ENCODE results near the gene FEZF1. TPM values are rescaled to one million over a fixed set of nuclear protein-coding genes. Genes with fewer than 3 reads are reported as not detected.

The FEZF1 gene
- total and polyA plus RNA-seq, 4 donors: 0.04 to 0.18 TPM; not detected in 2

DNA sequence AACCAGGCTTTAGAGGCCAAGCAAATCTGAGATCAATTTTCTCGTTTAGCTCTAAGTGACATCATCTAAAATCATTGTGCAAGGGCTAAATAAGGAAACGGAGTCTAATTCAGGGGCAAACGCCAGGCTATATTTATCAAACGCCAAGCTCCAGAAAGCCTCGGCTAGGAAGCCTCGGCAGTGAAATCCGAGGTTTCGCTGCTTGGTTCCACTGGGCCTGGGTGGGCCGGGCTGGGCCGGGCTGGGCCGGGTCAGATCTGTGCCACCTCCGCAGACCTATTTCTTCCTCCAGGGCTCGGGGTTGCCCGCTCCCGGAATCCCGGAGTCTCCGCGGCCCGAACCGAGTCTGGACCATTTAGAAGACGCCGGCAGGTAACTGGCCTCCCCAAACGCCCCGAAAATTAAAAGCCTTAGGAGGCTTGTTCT, 459 bp upstream of the FEZF1 start:
- TF ChIP-seq, protein P1, sequence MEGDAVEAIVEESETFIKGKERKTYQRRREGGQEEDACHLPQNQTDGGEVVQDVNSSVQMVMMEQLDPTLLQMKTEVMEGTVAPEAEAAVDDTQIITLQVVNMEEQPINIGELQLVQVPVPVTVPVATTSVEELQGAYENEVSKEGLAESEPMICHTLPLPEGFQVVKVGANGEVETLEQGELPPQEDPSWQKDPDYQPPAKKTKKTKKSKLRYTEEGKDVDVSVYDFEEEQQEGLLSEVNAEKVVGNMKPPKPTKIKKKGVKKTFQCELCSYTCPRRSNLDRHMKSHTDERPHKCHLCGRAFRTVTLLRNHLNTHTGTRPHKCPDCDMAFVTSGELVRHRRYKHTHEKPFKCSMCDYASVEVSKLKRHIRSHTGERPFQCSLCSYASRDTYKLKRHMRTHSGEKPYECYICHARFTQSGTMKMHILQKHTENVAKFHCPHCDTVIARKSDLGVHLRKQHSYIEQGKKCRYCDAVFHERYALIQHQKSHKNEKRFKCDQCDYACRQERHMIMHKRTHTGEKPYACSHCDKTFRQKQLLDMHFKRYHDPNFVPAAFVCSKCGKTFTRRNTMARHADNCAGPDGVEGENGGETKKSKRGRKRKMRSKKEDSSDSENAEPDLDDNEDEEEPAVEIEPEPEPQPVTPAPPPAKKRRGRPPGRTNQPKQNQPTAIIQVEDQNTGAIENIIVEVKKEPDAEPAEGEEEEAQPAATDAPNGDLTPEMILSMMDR (IDR thresholded peaks at IDR 0.05; ENCODE audit: control extremely low read depth, extremely low read depth): no peak
- no peaks in the 10 kb centered on the region for H3K36me3 ChIP-seq (ENCODE audit: control insufficient read depth in 4 of 4, insufficient read depth in 4 of 4, low read length in 4 of 4)
- peaks cover 0 to 16% (median 0%) of the 10 kb centered on the region in 4 donors for H3K9me3 ChIP-seq (ENCODE audit: control insufficient read depth in 4 of 4, insufficient read depth in 3 of 4, low read length in 3 of 4)
- peak in 1 of 3 donors; percentile 31 for DNase-seq
- 2 to 3% methylated on average over 24 of the region's 24 CpGs for WGBS, 2 donors
- H3K27me3 ChIP-seq (ENCODE audit: control insufficient read depth in 3 of 3, insufficient read depth in 3 of 3, low read length in 2 of 3): peaks cover 6 to 97% (median 92%) of the 10 kb centered on the region in 3 donors
- H3K4me1 ChIP-seq (ENCODE audit: control insufficient read depth in 5 of 5, insufficient read depth in 5 of 5, low read length in 5 of 5): peaks cover 0 to 27% (median 12%) of the 10 kb centered on the region in 5 donors
- ATAC-seq (ENCODE audit: insufficient read depth, low FRiP score): no peak
- no peak overlapping the region for H3K9ac ChIP-seq (ENCODE audit: insufficient read depth in 1 of 2, low read length in 2 of 2)
- H3K4me3 ChIP-seq: no peak overlapping the region
- no peak overlapping the region for H3K27ac ChIP-seq (ENCODE audit: low read depth in 1 of 2, low read length in 1 of 2)

DNA sequence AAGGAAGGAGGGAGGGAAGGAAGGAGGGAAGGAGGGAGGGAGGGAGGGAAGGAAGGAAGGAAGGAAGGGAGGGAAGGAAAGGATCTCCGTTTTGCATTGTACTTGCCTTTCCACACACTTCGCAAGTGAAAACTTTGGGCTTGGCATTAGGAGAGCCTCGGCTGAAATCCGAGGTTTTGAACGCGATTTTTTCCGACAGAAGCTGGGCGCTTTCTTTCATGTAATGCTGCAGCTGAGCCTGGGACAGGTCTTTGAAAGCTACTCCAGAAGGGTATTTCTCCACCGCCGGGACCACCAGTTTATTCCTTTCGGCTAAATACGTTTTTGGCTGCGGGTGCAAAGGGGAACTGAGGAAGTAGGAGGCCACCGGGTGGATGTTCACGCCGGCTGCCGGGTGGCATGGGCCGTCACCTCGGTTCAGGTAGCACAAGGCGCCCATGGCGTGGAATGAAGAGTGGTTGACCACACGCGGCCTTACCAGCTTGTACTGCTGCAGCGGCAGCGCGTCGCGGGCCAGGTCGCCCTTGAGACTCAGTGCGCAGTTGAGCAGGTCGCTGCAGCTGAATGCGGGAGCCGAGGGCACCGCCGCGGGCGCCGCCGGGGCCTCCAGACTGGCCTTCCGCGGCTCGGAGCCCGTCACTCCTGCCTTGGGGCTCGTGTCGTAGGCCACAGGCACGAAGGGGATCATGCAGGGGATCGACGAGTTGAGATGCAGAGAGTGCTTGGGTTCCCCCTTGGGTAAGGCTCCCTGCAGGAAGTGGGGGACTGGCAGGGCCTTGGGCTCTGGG, 825 bp downstream of the FEZF1 start:
- peaks cover 6 to 97% (median 91%) of the 10 kb centered on the region in 3 donors for H3K27me3 ChIP-seq (ENCODE audit: control insufficient read depth in 3 of 3, insufficient read depth in 3 of 3, low read length in 2 of 3)
- H3K27ac ChIP-seq (ENCODE audit: low read depth in 1 of 2, low read length in 1 of 2): no peak overlapping the region
- DNase-seq (peak in 1 of 3 donors; percentile 25), ATAC-seq (ENCODE audit: insufficient read depth, low FRiP score) (no peak)
- H3K36me3 ChIP-seq (ENCODE audit: control insufficient read depth in 4 of 4, insufficient read depth in 4 of 4, low read length in 4 of 4): no peaks in the 10 kb centered on the region
- 3 to 7% methylated on average over 48 of the region's 48 CpGs for WGBS, 2 donors
- peaks cover 0 to 30% (median 14%) of the 10 kb centered on the region in 5 donors for H3K4me1 ChIP-seq (ENCODE audit: control insufficient read depth in 5 of 5, insufficient read depth in 5 of 5, low read length in 5 of 5)
- TF ChIP-seq, protein P1 (IDR thresholded peaks at IDR 0.05; ENCODE audit: control extremely low read depth, extremely low read depth): no peak
- no peak overlapping the region for H3K4me3 ChIP-seq
- H3K9me3 ChIP-seq (ENCODE audit: control insufficient read depth in 4 of 4, insufficient read depth in 3 of 4, low read length in 3 of 4): peaks cover 0 to 16% (median 0%) of the 10 kb centered on the region in 4 donors
- no peak overlapping the region for H3K9ac ChIP-seq (ENCODE audit: insufficient read depth in 1 of 2, low read length in 2 of 2)

DNA sequence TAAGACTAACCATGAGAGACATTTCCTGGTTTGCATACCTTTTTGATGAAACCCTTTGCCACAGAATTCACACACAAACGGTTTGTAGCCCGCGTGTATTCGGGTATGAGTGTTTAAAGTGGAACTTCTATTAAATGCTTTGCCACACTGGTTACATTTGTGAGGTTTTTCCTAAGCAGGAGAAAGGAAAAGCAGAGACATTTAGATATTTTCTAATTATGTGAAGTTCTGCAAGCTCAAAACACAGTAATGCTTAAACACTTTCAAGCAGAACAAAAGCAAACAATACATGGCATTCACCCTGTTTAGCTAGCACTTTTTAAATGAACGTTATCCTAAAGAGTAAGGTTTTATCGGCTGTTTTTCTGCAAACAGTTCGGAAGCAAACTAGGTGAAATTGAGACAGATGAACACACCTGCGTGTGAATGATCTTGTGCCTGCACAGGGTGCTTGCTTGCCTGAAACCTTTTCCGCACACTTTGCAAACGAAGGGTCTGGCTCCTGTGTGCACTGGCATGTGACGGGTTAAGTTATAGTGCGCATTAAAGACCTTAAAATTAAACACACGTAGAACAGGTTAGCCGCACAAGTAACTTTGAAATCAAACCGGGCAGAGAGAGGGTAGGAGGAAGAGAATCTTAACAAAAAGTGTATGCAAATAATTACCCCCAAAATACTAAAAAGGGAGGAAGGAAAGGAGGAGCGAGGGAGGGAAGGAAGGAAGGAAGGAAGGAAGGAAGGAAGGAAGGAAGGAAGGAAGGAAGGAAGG, 1.6 kb downstream of the FEZF1 start:
- Histone ChIP-seq H3K9ac (ENCODE audit: insufficient read depth in 1 of 2, low read length in 2 of 2) (no peak overlapping the region), H3K4me3 (no peak overlapping the region), H3K4me1 (ENCODE audit: control insufficient read depth in 5 of 5, insufficient read depth in 5 of 5, low read length in 5 of 5) (peaks cover 0 to 30% (median 14%) of the 10 kb centered on the region in 5 donors), H3K27ac (ENCODE audit: low read depth in 1 of 2, low read length in 1 of 2) (no peak overlapping the region), H3K27me3 (ENCODE audit: control insufficient read depth in 3 of 3, insufficient read depth in 3 of 3, low read length in 2 of 3) (peaks cover 8 to 97% (median 91%) of the 10 kb centered on the region in 3 donors), H3K36me3 (ENCODE audit: control insufficient read depth in 4 of 4, insufficient read depth in 4 of 4, low read length in 4 of 4) (no peaks in the 10 kb centered on the region), H3K9me3 (ENCODE audit: control insufficient read depth in 4 of 4, insufficient read depth in 3 of 4, low read length in 3 of 4) (peaks cover 0 to 16% (median 0%) of the 10 kb centered on the region in 4 donors)
- TF ChIP-seq, protein P1 (IDR thresholded peaks at IDR 0.05; ENCODE audit: control extremely low read depth, extremely low read depth): no peak
- DNase-seq: peak in 1 of 3 donors; percentile 33
- no peak for ATAC-seq (ENCODE audit: insufficient read depth, low FRiP score)
- 9 to 17% methylated on average over 16 of the region's 16 CpGs for WGBS, 2 donors
